Peyer's patch (tissue), 4 donors: ENCODE data around the gene FOXS1. TPM values are rescaled to one million over a fixed set of nuclear protein-coding genes. Genes with fewer than 3 reads are reported as not detected.

Experiments
- DNase-seq, 3 donors: peaks; one replicate each; pipeline ENCODE4 v3.0.0-alpha.2; 2017 to 2019
- H3K27ac ChIP-seq, 4 donors: fragments of 200-600 bp; sonication (generic); one replicate each; pipeline ENCODE4 v1.5.1; 2016 to 2019
- H3K27me3 ChIP-seq, 2 donors: fragments of 200-600 bp; sonication (generic); one replicate each; pipeline ENCODE4 v1.5.1; 2019
- H3K36me3 ChIP-seq, 3 donors: fragments of 200-600 bp; sonication (generic); one replicate each; pipeline ENCODE4 v1.5.1; 2016 to 2019
- H3K4me1 ChIP-seq, 4 donors: fragments of 200-600 bp; sonication (generic); one replicate each; pipeline ENCODE4 v1.5.1; 2016 to 2019
- H3K4me3 ChIP-seq, 4 donors: fragments of 200-600 bp; sonication (generic); 1 replicate in 3 of 4; 2 replicates in 1 of 4; pipeline ENCODE4 v1.5.1; 2016 to 2019; ENCODE audit warnings: mild to moderate bottlenecking in 1 of 4
- H3K9me3 ChIP-seq, 4 donors: fragments of 200-600 bp; sonication (generic); one replicate each; pipeline ENCODE4 v1.5.1; 2016 to 2019; ENCODE audit warnings: mild to moderate bottlenecking in 1 of 4
- POLR2A ChIP-seq, 2 donors: fragments of 450-650 bp; IDR thresholded peaks; one replicate each; pipeline ENCODE4 v1.5.1; 2017; ENCODE audit warnings: antibody characterized with exemption in 2 of 2, mild to moderate bottlenecking in 2 of 2, moderate library complexity in 2 of 2
- total RNA-seq, 4 donors: library from RNA; depleted of rRNA; stranded (reverse); fragments of >200 nt; gene quantifications; one replicate each; pipeline ENCODE4 v1.1.0, GENCODE V29; 2016
- TF ChIP-seq, protein P1 (sequence below), 6 experiments: fragments of 450-650 bp in 4 of 6; fragments of 200-600 bp in 2 of 6; sonication (generic) in 1 of 6; IDR thresholded peaks; one replicate each; pipeline ENCODE4 v1.5.1; 2017 to 2019; ENCODE audit warnings: antibody characterized with exemption in 6 of 6, mild to moderate bottlenecking in 3 of 6, moderate library complexity in 1 of 6

Gene FOXS1
- not detected for total RNA-seq

DNA sequence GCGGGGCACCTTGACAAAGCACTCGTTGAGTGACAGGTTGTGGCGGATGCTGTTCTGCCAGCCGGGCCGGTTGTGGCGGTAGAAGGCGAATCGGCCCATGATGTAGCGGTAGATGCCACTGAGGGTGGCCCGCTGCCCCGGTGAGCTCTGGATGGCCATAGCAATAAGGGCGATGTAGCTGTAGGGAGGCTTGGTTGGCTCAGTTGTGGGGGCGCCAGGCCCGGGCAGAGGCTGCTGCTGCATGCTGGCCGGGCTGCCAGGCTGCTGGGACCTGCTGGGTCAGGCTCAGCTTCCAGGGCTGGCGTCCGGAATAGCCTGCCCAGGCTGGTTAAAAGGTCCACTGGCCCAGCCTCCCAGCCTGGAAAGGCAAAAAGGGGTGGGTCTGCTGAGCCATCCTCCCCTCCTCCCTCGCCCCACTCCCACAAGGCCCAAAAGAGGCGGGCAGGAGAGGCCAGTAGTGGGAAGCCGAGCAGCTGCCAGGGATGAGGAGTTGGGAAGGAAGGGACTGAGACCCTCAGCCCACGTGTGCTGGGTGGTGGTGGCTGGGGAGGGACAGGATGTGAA, at the start of gene FOXS1:
Gene FOXS1, minus strand, starts transcription at position 305 of the 564 bp plus-strand sequence. Its CDS starts 62 bp downstream, at position 243.
- H3K27ac ChIP-seq = peak within 1 kb of the TSS in 1 of 4 donors; percentile 17
- peaks cover 0 to 13% (median 2%) of the 10 kb centered on the region in 4 donors for H3K4me1 ChIP-seq
- H3K9me3 ChIP-seq = no peaks in the 10 kb centered on the region
- H3K27me3 ChIP-seq = no peaks in the 10 kb centered on the region
- TF ChIP-seq, protein P1, sequence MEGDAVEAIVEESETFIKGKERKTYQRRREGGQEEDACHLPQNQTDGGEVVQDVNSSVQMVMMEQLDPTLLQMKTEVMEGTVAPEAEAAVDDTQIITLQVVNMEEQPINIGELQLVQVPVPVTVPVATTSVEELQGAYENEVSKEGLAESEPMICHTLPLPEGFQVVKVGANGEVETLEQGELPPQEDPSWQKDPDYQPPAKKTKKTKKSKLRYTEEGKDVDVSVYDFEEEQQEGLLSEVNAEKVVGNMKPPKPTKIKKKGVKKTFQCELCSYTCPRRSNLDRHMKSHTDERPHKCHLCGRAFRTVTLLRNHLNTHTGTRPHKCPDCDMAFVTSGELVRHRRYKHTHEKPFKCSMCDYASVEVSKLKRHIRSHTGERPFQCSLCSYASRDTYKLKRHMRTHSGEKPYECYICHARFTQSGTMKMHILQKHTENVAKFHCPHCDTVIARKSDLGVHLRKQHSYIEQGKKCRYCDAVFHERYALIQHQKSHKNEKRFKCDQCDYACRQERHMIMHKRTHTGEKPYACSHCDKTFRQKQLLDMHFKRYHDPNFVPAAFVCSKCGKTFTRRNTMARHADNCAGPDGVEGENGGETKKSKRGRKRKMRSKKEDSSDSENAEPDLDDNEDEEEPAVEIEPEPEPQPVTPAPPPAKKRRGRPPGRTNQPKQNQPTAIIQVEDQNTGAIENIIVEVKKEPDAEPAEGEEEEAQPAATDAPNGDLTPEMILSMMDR (IDR thresholded peaks at IDR 0.05) = no peak
- no peak for TF ChIP-seq POLR2A (IDR thresholded peaks at IDR 0.05)
- peak within 1 kb of the TSS in 1 of 4 donors; percentile 7 for H3K4me3 ChIP-seq
- DNase-seq = no peak
- no peaks in the 10 kb centered on the region for H3K36me3 ChIP-seq

- no peaks in the 10 kb centered on the region for H3K4me1 ChIP-seq
- H3K9me3 ChIP-seq = no peaks in the 10 kb centered on the region
- no peak for TF ChIP-seq POLR2A (IDR thresholded peaks at IDR 0.05)
- TF ChIP-seq, protein P1 (IDR thresholded peaks at IDR 0.05) = no peak
- H3K4me3 ChIP-seq = no peak overlapping the region
- H3K36me3 ChIP-seq = no peaks in the 10 kb centered on the region
- no peaks in the 10 kb centered on the region for H3K27me3 ChIP-seq
- DNase-seq = no peak
- no peak overlapping the region for H3K27ac ChIP-seq
Measured at GRCh38 chr20:31890646-31891045, 45.2 kb upstream of the FOXS1 start.

- H3K9me3 ChIP-seq = no peaks in the 10 kb centered on the region
- no peaks in the 10 kb centered on the region for H3K4me1 ChIP-seq
- no peak overlapping the region for H3K4me3 ChIP-seq
- TF ChIP-seq, protein P1 (IDR thresholded peaks at IDR 0.05) = no peak
- TF ChIP-seq POLR2A (IDR thresholded peaks at IDR 0.05) = no peak
- no peak for DNase-seq
- H3K27ac ChIP-seq = no peak overlapping the region
- no peaks in the 10 kb centered on the region for H3K36me3 ChIP-seq
- no peaks in the 10 kb centered on the region for H3K27me3 ChIP-seq
Measured at GRCh38 chr20:31883829-31884228, 38.4 kb upstream of the FOXS1 start.

DNA sequence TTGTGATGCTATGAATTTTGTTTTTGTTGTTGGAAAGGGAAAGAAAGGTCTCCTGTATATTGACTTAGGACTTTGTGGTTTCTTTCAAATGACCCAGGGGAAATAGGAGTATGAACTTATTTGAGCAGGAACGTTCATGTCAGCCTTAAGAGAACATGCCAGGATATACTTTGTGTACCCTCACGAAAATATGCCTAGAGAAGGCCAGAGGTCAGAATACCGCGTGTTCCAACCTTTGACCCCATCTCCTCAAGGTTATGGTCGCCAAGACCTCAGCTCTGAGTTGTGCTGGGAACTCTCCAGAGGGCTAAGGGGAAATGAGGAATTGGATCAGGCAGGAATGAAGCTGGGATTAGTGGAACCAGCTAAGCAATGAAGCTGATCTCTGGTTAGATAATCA, 36.5 kb upstream of the FOXS1 start:
- Histone ChIP-seq H3K4me1 (no peaks in the 10 kb centered on the region), H3K36me3 (no peaks in the 10 kb centered on the region), H3K9me3 (no peaks in the 10 kb centered on the region), H3K4me3 (no peak overlapping the region), H3K27ac (no peak overlapping the region), H3K27me3 (no peaks in the 10 kb centered on the region)
- TF ChIP-seq, protein P1 (IDR thresholded peaks at IDR 0.05) = no peak
- TF ChIP-seq POLR2A (IDR thresholded peaks at IDR 0.05) = no peak
- no peak for DNase-seq

DNA sequence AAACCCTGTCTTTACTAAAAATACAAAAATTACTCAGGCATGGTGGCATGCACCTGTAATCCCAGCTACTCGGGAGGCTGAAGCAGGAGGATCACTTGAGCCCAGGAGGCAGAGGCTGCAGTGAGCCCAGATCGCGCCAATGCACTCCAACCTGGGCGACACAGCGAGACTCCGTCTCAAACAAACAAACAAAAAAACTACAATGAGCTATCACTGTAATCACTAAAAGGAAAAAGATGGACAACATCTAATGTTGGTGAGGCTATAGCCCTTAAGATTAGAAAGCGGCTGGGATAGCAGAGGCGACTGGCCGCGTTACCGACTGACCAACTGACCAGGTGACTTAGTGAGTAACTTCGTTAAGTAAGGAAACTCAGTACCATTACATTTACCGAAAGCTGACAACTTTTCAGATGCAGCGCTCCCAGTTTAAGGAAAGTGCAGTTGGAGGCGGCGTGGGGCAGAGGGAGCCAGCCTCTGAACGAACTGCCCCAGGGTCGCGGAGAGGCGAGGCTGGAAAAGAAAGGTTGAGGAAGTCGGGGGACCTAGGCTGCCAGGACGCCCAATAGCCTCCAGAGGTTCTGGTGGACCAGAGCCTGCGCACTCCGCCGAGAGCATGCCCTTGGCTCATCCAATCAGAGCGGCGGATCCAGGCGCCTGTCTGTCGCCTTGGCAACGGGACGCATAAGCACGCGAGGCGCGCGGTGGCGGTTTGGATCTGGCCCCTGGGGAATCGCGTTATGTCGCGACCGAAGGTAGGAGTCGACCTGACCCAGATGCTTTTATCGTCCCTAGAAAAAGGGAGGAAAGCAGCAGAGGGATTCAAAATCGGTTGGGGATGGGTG, 34.0 kb upstream of the FOXS1 start:
- Histone ChIP-seq H3K36me3 (no peaks in the 10 kb centered on the region), H3K27ac (peak overlapping the region in 3 of 4 donors; percentile 47 to 69 (median 52)), H3K4me3 (peak overlapping the region; percentile 46 to 60 (median 56)), H3K27me3 (no peaks in the 10 kb centered on the region), H3K9me3 (no peaks in the 10 kb centered on the region), H3K4me1 (no peaks in the 10 kb centered on the region)
- DNase-seq = peak; percentile 90 to 97 (median 95)
- no peak for TF ChIP-seq POLR2A (IDR thresholded peaks at IDR 0.05)
- TF ChIP-seq, protein P1 (IDR thresholded peaks at IDR 0.05) = peak in 1 of 6 experiments; percentile 4
